ENCODE data around the gene SFMBT1.

Gene SFMBT1

DNA sequence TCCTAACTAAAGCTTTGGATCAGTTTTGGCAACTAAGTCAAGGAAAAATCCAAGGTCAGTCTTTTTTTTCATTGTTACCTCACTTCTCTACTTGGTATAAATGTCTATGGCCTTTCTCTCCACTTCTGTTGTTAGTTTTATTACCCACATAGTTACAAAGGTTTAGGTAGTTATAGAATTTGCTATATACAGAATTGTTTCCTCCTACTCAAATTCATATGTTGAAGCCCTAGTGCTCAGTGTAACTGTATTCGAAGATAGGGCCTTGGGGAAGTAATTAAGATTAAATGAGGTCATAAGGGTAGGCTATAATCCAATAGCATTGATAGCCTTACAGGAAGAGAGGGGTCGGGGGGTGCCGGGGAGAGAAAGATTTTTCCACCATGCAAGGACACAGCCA is 128.8 kb downstream of the SFMBT1 start:
- DNase-seq (ENCODE audit: low spot score) = no peak

DNA sequence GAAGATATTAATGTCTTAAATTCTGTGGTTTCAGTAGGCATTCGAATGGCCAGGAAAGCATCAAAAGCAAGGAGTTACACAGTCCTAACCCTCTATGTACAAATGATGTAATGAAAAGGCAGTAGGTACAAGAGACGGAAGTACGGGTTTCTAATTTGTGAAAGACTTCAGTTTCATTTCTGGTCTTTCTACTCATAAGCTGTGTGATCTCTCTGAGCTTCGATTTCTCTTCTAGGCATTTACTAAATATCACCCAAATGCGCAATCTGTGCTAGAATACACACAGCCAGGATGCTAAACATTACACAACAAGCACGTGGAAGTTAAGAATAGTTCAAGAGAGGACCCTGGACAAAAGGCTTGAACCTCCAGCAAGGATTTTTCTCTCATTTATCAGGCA is 130.6 kb downstream of the SFMBT1 start:
- no peak for DNase-seq (ENCODE audit: low spot score)

DNA sequence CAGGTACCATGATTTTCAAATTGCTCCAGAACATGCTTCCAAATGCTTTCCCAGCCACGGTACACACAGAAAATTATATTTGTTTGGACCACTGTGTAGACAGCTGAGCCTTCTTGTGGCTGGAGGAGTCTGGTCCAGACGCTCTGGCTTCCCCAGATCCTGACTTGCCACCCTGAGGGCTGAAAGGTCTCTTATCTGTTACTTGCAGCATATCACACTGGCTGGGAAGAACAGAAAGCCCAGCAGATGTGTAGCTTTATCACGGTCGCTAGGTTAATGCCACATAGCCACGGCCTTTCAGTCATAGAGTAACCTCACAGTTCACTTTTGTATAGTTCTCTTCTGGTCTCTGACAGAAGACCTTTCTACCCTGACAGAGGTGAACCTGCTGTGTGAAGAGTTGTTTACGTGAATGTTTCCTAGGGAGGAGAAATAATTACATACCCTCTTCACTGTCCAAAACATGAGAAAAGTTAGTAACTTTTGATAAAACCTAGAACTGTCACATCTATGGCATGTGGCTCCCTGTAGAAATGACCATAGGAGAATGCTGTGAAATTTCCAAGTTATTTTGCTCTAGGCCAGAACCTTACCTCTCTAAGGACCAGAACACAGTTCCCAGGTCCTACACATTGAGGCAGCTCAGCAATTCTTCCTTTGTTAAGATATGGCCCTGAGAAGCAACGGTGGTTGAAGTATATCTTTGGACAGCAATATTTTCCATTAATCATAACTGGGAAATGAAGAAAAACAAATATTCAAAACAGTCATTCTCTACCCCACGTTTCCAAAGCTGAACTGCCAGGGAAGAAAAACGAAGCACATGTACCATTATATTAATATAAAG is 132.8 kb downstream of the SFMBT1 start:
- no peak for DNase-seq (ENCODE audit: low spot score)

DNA sequence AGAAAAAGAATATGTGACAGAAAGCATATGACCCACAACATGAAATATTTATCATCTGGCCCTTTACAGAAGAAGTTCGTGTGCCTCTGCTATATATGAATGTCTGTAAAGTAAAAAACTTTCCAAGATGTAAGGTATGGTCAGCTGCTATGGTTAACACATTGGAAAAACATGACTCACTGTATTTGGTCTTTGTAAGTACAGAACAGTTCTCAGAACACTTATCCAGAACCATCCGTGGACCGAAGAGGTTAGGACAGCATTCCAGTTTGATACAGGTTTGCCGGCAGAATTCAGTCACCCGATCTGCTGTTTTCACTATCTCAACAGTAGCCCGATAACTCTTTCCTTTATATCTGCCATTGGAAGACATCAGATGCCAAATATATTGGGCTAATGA is 135.1 kb downstream of the SFMBT1 start:
- DNase-seq (ENCODE audit: low spot score) = no peak

DNA sequence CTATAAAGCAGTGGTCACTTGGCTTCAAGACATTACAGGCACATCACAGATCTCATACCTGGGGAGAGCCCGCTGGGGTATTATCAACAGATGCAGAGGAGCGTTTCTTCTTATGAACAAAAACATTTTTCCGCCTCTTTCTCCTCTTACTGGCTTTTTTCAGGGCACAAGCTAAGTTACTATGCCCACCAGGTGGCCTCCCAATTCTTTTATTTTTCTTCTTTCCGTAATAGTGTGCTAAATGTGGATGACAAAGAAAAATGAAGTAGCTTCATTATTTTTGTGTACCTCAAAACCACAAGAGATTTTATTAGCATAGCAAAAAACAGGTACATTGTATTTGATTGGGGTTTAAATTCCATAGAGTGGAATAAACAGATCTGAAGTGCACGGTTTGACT is 138.4 kb downstream of the SFMBT1 start:
- no peak for DNase-seq (ENCODE audit: low spot score)

DNA sequence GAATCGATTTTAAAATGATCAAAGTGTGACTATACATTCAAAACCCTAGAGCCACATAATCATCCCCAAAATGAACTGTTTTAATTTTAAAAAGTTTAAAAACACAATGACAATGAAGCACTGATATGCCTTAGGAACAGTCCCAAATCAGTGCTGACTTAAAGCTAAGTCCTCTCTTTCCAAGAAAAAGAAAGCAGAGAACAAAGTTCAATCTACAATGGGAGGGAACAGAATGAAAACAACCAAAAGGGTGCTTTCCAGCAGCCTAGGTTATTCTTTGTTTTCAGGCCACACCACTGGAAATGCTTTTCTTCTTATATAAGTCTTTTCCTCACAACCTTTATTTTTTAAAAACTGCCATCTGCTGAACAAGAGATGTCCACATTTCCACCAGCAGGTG is 141.3 kb downstream of the SFMBT1 start:
- no peak for DNase-seq (ENCODE audit: low spot score)

DNA sequence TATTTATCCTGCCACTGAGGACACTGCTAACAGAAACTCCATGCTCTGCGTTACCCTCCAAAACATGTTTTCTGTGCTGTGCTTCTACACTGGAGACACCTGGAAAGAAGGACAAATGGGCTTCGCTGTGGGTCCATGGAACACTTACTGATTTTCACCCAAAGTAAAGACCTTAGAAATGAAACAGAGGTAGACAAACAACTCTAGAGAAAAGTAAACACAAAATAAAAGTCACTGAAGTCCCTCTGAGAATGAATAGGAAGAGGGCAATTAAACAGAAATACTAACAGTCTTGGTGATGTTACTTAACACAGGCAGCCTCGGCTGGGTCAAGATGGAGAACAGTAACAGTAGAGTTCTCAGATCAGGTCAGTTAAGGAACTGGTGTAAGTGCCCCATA is 141.9 kb downstream of the SFMBT1 start:
- DNase-seq (ENCODE audit: low spot score) = no peak

DNA sequence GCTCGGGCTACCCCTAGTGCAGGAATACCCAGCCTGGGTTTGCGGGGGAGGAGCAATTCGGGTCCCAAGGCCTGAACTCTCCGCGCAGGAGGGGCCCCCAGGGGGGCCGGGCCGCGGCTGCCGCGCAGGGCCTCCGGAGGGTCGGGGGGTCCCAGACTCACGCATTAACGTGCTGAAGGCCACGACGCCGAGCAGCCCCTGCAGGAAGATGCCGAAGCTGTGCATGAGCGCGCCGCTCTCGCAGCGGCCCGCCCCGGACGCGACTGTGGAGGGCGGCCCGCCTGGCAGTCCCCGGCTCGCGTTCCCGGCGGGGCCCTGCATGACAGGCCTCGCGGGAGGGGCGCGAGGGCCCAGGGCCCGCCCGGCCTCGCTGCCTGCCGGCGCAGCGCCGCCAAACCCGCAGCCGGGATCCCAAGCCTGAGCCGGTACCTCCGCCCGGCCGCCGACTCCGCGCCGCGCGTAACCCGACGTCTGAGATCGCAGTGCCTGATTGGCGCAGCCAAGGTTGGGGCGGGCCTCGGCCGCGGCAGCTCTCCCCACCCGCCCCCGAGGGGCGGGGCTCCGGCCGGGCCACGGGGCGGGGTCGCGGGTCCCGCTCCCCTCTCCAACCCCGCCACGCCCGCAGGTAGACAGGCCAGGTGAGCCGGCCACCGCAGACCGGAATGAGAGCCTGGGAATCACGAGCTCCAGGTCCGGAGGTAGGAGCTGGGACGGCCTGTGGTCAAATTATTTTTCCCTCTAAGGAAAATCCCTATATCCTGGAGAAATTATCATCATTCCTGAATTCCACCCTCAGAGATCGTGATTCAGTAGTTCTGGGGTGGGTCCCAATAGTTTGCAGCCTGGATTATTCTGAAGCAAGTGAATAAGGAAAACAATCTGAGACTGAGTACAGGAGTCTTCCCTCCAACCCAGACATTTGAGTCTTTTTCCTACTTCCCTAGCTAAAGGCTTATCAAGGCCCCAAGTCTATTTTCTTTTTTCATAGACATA is 148.4 kb downstream of the SFMBT1 start, which contains the start of gene STIMATE:
Gene STIMATE (minus strand): TSS at position 419 of the 993 bp plus-strand sequence. CDS start 98 bp downstream, at position 321.
- DNase-seq (ENCODE audit: low spot score) = peak; percentile 87

DNA sequence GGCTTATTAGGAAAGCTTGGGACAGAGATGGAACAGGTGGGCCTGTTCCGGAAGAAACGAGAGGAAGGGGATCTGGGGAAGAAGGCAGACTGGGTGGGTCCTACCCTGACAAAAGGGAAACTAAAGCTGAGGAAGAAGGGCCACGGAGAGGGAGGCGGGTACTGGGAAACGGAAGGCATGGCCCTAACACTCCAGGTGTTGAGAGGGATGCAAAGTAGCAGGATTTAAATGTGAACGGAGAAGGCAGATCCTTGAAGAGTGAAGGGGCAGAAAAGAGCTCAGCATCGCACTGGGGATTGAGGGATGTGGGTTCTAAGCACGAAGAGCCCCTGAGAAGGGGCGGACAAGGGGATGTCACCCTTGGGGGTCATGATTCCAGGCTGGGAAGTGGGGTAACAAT is 149.3 kb downstream of the SFMBT1 start:
- DNase-seq (ENCODE audit: low spot score) = no peak

DNA sequence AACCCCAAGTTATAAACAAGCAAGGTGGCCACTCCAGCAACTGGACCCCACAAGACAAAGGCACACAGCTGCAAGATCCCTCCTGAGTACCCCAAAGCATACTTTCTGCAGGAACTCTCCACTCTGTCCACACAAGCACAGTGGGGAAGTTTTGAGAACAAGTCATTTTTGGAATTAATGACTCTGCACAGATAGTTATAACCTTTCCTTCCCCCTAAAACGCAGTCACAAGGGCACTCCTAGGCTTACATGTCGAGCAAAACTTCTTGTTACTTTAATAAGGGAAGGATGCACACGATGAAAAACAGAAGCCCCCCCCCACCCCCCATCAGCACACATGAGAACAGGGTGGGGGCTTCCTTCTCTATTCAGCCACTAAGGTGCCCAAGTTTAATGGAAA is 149.7 kb downstream of the SFMBT1 start:
- DNase-seq (ENCODE audit: low spot score) = no peak

DNA sequence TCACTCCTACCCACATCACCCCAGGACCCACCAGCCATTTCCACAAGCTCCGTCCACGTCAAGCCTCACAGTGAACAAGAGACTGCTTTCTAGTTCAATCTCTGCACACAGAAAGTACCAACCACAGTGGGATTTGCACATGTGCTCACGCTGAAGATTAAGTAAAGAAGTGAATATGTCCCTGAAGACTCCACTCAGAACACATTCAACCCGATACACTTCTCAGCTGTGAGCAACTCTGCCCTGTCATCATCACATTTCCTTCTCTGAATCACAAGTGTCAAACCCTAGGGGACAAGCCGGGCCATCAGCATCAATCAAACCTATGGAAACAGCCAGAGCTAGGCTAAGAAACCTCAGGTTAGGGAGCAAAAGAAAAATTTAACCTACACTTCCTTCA is 150.5 kb downstream of the SFMBT1 start:
- no peak for DNase-seq (ENCODE audit: low spot score)

DNA sequence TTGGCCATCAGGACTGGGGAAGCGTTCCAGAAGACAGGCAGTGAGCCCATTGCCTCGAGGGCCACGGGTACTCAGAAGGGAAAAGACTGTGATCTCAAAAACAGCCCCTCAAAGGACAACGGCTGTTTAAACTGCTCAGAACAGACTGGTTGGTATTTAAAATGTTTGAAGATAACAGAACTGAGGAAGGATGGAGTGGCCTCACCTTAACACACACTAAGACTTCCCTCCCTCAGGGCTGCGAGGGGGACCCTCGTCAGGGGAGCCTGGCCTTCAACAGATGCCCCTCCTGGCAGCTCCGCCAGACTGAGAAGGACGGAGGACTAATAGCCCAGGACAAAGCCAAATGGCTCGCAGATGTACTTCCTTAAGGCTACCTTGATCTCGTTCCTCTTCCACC is 151.1 kb downstream of the SFMBT1 start:
- no peak for DNase-seq (ENCODE audit: low spot score)

DNA sequence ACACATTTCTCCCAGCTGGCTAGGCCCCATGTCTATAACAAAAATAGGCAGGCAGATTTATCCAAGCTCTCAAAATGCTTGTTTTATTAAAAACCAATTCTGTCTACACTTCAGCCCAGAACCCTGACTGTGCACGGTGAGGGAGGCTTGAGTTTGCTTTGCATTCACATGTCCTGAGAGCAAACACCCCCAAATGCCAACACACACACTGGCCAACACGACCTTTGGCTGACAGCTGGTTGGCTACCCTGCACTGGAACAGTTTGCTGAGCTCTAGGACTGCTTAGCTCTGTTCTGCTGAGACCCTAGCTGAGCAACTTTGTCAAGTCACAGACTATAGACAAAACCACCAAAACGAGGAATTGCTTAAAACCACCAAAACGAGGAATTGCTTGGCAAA is 152.2 kb downstream of the SFMBT1 start:
- DNase-seq (ENCODE audit: low spot score) = no peak

DNA sequence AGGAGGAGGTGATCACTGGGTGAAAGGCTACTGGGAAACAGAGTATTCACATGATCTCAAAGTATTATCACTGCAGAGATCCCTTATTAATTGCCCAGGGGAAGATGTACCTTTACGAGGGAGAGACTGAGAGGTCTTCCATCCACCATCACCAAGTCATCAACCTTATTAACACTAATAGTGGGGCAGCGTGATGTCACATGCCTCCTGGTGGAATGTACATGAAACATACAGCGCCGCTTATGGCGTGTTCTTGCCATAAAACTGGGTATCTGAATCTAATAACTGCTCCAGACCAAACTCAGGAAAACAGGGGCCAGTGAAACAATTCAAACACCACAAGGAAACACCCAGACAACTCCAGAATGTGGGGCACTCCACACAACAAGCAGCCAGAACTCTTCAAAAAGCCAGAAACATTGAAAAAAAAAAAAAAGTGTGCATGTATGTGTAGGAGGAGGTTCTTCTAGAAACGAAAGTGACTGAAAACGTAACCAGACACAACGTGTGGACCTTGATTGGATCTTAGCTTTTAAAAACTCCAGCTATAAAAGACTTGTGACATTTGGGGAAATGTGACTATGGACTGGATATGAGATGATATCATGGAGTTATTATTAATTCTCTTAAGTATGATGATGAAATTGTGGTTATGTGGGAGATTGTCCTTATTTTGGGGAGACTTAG is 153.1 kb downstream of the SFMBT1 start:
- DNase-seq (ENCODE audit: low spot score) = no peak

DNA sequence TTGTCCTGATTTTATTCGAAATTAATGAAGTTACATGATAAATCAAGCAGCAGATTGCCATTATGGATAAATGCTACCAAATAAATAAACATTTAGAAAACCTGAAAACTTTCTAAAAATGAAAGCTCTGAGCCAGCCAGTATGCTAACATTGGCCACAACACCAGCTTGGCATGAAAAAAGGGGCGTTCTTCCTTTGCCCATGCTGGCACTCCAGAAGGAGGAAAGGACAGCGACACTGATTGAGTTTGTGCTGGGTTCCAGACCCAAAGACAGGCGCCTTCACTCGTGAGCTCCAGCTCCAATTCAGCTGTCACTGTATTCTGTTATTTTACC is 153.6 kb downstream of the SFMBT1 start:
- DNase-seq (ENCODE audit: low spot score) = no peak

DNA sequence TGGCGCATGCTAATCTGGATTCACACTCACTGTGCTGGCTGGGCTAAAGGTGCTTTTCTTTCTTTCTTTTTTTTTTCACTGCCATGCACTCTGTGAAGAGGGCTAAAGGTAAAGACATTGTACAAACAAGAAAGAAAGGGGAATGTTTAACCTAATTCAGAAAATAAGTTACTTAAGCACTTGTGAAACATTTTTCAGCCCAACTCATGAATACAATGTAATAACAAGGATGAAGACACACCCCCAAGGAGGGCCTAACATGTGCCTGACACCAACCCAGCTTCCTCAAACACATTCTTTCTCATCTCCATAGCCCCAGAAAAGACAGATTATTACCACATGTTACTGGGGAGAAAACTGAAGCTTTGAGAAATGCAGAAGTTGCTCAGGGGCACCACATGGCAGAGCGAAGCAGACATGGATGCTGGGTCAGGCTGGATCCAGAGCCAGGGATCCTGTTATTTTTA is 154.2 kb downstream of the SFMBT1 start:
- peak; percentile 45 for DNase-seq (ENCODE audit: low spot score)

DNA sequence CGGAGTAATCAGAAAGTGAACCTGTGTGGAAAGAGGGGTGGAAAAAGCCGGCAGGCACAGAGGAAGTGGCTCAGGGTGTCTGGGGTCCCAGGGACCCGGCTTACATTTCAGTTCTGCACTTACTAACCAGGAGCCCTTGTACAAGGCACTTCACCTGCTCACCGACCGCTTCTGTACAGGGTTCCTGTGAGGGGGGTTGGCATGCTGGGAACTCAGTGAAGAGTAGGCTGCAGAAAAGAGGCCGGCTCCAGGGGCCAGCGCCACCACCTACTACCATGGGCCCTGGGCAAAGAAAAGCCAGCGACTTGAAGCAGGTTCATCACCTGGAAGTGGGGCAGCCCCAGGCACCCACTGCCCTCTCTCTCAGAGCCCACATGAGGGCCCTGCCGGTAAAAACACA is 154.7 kb downstream of the SFMBT1 start:
- no peak for DNase-seq (ENCODE audit: low spot score)

DNA sequence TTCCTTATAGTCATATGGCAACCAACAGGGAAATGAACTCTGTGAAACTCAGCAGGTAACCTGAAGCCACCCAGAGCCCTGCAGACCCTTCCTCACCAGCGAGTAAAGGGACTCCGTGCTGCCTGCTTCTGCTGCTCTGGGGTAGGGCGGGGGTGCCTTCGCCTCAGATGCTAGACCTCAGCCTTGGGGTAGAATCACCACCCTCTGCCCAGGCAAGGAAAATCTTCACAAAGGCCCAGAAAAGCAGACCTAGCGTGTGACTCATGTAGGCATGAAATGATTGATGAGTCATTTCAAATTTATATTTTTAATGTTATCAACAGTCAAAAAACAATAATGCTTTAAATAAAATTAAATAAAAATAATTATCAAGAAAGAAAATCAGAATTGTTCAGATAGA is 155.1 kb downstream of the SFMBT1 start:
- no peak for DNase-seq (ENCODE audit: low spot score)

DNA sequence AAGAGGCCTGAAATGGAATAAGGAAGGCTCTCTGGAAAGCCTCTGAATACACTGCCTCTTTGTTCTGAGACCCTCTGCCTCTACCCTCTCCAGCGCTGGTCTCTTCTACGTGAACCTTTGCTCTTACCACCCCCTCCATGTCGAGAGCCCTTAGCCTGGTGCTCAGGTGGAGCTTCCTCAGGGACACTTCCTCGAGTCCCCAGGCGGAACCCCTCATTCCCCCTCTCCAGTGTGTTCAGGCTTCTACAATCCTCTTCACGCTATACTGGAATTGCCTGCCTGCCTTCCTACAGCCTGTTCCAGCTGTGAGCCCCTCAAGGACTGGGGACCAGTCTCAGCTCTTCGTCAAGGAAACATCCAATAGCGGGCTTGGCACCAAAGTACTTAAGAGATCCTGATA is 156.0 kb downstream of the SFMBT1 start:
- no peak for DNase-seq (ENCODE audit: low spot score)

DNA sequence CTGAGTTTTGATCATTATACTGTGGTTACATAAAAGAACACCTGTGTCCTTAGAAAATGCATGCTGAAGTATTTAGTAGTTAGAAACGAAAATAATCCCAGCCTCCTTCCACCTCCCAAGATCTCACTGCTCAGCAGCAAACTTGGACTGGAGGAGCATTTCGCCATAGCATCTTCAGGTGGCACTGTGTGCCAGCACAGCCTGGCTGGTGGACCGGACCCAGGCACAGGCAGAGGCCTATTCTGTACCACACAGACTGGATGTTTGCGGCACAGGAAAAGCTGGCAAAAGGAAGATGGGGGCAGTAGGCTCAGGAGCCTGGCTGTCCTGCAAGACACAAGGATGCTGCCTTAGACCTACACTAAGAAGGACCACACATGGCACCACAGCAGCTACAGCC is 158.7 kb downstream of the SFMBT1 start:
- DNase-seq (ENCODE audit: low spot score) = no peak

DNA sequence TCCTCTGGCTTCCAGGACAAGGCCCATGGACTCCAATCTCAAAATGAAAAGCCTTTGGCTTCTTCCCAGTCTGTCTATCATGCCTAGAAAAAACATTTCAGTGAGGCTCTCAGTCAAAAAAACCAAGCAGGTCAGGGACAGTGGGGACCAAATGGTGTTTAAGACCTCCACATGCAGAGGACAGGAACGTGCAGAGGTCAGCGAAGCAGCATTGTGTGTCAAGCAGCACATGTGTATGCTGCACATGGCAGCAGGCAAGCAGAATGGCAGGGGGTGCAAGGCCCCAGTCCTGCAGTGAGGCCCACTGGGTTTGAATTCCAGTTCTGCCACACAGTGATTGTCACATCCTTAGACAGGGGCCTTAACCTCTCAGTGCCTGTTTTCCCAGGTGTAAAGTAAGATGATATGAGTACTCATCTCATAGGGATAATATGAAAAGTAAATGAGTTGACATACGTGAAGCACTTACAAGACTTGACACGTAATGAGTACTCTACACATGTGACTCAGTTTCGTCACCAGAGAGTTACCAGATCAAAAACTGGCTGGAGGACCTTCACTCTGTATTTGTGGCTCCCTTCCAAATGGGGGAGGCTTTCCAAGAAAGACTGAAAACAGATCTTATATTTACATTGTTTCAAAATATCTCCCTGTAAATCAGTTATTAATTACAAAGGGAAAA is 159.7 kb downstream of the SFMBT1 start:
- DNase-seq (ENCODE audit: low spot score) = no peak

DNA sequence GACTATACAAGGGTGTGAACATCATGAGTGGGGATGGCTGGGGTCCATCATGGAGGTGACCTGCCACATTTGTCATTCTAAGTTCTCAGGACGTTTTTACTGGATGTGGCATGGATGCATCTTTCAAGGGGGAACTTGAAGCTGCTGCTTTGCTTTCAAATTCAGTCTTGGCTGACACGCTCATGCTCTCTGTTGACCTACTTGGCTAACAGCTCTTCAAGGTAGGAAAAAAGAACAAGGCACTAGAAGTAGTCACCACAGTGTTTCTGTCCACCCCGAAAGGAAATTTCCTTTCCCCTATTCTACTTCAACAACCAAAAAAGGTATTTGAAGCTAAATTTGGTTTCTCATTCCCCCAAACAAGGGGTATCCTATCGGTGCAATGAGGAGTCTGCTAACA is 163.5 kb downstream of the SFMBT1 start:
- DNase-seq (ENCODE audit: low spot score) = no peak
